C4-2B (cell line): ENCODE data around the gene ATP2B3.

Experiments
- ZFX ChIP-seq: fragments of 450-650 bp; IDR thresholded peaks from 2 replicates; pipeline ENCODE4 v1.6.1; 2017
- TF ChIP-seq, protein P1 (sequence below): fragments of 450-650 bp; conservative IDR thresholded peaks from 2 replicates; pipeline ENCODE4 v1.5.1; 2017; ENCODE audit warnings: mild to moderate bottlenecking

- TF ChIP-seq, protein P1, sequence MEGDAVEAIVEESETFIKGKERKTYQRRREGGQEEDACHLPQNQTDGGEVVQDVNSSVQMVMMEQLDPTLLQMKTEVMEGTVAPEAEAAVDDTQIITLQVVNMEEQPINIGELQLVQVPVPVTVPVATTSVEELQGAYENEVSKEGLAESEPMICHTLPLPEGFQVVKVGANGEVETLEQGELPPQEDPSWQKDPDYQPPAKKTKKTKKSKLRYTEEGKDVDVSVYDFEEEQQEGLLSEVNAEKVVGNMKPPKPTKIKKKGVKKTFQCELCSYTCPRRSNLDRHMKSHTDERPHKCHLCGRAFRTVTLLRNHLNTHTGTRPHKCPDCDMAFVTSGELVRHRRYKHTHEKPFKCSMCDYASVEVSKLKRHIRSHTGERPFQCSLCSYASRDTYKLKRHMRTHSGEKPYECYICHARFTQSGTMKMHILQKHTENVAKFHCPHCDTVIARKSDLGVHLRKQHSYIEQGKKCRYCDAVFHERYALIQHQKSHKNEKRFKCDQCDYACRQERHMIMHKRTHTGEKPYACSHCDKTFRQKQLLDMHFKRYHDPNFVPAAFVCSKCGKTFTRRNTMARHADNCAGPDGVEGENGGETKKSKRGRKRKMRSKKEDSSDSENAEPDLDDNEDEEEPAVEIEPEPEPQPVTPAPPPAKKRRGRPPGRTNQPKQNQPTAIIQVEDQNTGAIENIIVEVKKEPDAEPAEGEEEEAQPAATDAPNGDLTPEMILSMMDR = no peak
- no peak for TF ChIP-seq ZFX
These were observed 43.0 kb downstream of the ATP2B3 start for GRCh38 chrX:153560466-153560865.
